Measurements from ENCODE around the gene CGB2.
"Not testable (repeated sequence)": the region's sequence is repeated elsewhere in the genome, so short reads cannot be mapped to it uniquely, and the experiment has no call there.

The CGB2 gene

GRCh38 chr19:49036815-49037214 lies 5.1 kb downstream of the CGB2 start, which contains the start of gene CGB1:
Gene CGB1, minus strand, starts transcription at chr19:49036895. Its CDS starts 184 bp downstream, at chr19:49036711.
- not testable (repeated sequence) for DNase-seq (ENCODE audit: low read depth in 2 of 2, low spot score in 1 of 2)

- not testable (repeated sequence) for DNase-seq (ENCODE audit: low read depth in 2 of 2, low spot score in 1 of 2)
Measured at GRCh38 chr19:49038111-49038510, 6.4 kb downstream of the CGB2 start.

GRCh38 chr19:49038557-49039276 lies 7.0 kb downstream of the CGB2 start:
- DNase-seq (ENCODE audit: low read depth in 2 of 2, low spot score in 1 of 2) = not testable (repeated sequence)

GRCh38 chr19:49039736-49040135 lies 8.0 kb downstream of the CGB2 start:
- not testable (repeated sequence) for DNase-seq (ENCODE audit: low read depth in 2 of 2, low spot score in 1 of 2)

- DNase-seq (ENCODE audit: low read depth in 2 of 2, low spot score in 1 of 2) = no peak
Measured at GRCh38 chr19:49042177-49042576, 10.5 kb downstream of the CGB2 start.

GRCh38 chr19:49042666-49043065 lies 11.0 kb downstream of the CGB2 start:
- not testable (repeated sequence) for DNase-seq (ENCODE audit: low read depth in 2 of 2, low spot score in 1 of 2)

GRCh38 chr19:49043548-49043947 lies 11.9 kb downstream of the CGB2 start, which contains the start of gene CGB5:
Gene CGB5, plus strand, starts transcription at chr19:49043848. Its CDS starts 362 bp downstream, at chr19:49044210.
- not testable (repeated sequence) for DNase-seq (ENCODE audit: low read depth in 2 of 2, low spot score in 1 of 2)

- not testable (repeated sequence) for DNase-seq (ENCODE audit: low read depth in 2 of 2, low spot score in 1 of 2)
Measured at GRCh38 chr19:49049011-49049410, 17.3 kb downstream of the CGB2 start, which contains the start of gene CGB8. Gene CGB8, minus strand, starts transcription at chr19:49049111. Its CDS starts 372 bp downstream, at chr19:49048739.

GRCh38 chr19:49049834-49050233 lies 18.1 kb downstream of the CGB2 start:
- DNase-seq (ENCODE audit: low read depth in 2 of 2, low spot score in 1 of 2) = not testable (repeated sequence)

- not testable (repeated sequence) for DNase-seq (ENCODE audit: low read depth in 2 of 2, low spot score in 1 of 2)
Measured at GRCh38 chr19:49050376-49051033, 18.8 kb downstream of the CGB2 start.

GRCh38 chr19:49056101-49056901 lies 24.6 kb downstream of the CGB2 start:
- DNase-seq (ENCODE audit: low read depth in 2 of 2, low spot score in 1 of 2) = peak in 1 of 2 donors; percentile 17

- DNase-seq (ENCODE audit: low read depth in 2 of 2, low spot score in 1 of 2) = not testable (repeated sequence)
Measured at GRCh38 chr19:49056902-49057596, 25.4 kb downstream of the CGB2 start.

GRCh38 chr19:49057636-49058234 lies 26.0 kb downstream of the CGB2 start, which contains the start of gene CGB7:
Gene CGB7, minus strand, starts transcription at chr19:49057749. Its CDS starts 2,374 bp downstream, at chr19:49055375.
- DNase-seq (ENCODE audit: low read depth in 2 of 2, low spot score in 1 of 2) = no peak

GRCh38 chr19:49058562-49058961 lies 26.9 kb downstream of the CGB2 start:
- no peak for DNase-seq (ENCODE audit: low read depth in 2 of 2, low spot score in 1 of 2)

GRCh38 chr19:49059053-49059452 lies 27.4 kb downstream of the CGB2 start:
- no peak for DNase-seq (ENCODE audit: low read depth in 2 of 2, low spot score in 1 of 2)

- no peak for DNase-seq (ENCODE audit: low read depth in 2 of 2, low spot score in 1 of 2)
Measured at GRCh38 chr19:49061000-49061399, 29.3 kb downstream of the CGB2 start.

- DNase-seq (ENCODE audit: low read depth in 2 of 2, low spot score in 1 of 2) = no peak
Measured at GRCh38 chr19:49061445-49061844, 29.8 kb downstream of the CGB2 start.

GRCh38 chr19:49064029-49064629 lies 32.4 kb downstream of the CGB2 start:
- no peak for DNase-seq (ENCODE audit: low read depth in 2 of 2, low spot score in 1 of 2)

- no peak for DNase-seq (ENCODE audit: low read depth in 2 of 2, low spot score in 1 of 2)
Measured at GRCh38 chr19:49064768-49065611, 33.3 kb downstream of the CGB2 start, which contains the start of gene NTF4. Gene NTF4, minus strand, starts transcription at chr19:49064818. Its CDS starts 2,821 bp downstream, at chr19:49061997.

All from stimulated activated CD8-positive, alpha-beta memory T cell treated with anti-CD3 and anti-CD28 coated beads, Interleukin-4, amount 100 ng/mL, for 1 hour (primary cell).